ENCODE measurements around the gene ERBB4.

Gene ERBB4

GRCh38 chr2:211468877-211469663 is 1069.5 kb downstream of the ERBB4 start:
- DNase-seq (ENCODE audit: low read depth) = no peak

- no peak for DNase-seq (ENCODE audit: low read depth)
These were observed 1070.4 kb downstream of the ERBB4 start for GRCh38 chr2:211468217-211468616.

DNA sequence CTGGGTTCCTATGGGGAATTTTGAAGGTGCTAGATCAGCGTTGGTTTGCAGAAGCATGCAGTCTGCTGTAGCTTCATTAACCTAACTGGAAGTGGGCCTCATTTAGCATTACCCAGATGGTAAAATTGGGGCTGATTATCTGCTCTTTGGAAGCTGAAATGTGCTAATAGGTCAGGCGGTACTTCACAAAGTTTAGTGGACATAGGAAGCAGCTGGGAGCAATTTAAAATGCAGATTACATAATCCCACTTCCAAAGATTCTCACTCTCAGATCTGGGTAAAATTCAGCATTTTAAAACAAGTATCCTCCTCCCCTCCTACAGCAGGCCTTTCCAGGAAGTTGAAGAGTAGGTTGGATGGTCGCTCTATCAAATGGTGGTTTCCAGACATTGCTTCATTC is 1075.2 kb downstream of the ERBB4 start:
- no peak for DNase-seq (ENCODE audit: low read depth)

DNA sequence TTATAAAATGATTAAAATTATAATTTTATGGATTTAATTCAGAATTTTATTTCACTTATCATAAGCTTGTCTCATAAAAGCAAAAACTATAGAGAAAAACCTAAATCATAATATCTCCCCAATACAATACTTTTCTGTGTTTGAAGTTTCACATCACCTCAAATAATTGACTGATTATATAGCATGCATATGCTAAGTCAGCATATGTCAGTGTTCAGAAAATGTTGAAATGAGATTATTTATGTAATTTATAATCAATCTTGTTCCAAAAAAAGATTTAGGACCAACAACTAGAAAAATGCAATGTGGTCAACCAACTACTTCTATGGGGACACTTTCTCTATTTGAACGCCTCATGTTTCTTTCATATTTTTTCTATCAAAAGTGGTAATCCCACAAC is 1079.6 kb downstream of the ERBB4 start:
- no peak for DNase-seq (ENCODE audit: low read depth)

GRCh38 chr2:211457325-211457724 is 1081.3 kb downstream of the ERBB4 start:
- DNase-seq (ENCODE audit: low read depth) = no peak

DNA sequence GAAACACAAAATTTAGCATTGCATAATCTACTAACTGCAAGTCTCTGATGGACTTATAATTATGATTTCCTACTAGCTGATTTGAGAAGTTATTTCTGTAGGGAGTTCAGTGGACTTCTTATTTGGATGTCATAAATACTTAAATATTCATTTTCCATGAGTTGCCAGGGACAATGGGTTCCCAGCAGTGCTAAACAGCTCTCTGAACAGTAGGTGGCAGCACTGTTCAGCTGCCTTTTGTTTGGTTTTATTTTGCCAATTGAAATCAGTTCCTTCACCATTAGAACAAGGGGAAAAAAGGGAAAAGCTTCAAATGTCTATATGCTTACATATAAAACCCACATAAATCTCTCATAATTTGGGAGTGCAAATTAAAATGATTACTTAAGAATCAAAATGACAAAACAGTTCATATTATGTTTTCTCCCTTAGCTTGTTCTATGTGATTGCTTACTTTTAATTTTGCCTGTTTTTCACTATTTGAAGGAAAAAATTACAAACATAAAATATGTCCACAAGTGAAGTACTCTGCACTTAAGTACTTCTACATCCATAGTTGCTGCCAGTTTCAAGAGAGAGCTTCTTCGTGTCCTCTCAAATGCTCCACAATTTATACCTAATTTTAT is 1083.3 kb downstream of the ERBB4 start:
- peak; percentile 34 for DNase-seq (ENCODE audit: low read depth)

GRCh38 chr2:211454679-211455078 is 1083.9 kb downstream of the ERBB4 start:
- no peak for DNase-seq (ENCODE audit: low read depth)

DNA sequence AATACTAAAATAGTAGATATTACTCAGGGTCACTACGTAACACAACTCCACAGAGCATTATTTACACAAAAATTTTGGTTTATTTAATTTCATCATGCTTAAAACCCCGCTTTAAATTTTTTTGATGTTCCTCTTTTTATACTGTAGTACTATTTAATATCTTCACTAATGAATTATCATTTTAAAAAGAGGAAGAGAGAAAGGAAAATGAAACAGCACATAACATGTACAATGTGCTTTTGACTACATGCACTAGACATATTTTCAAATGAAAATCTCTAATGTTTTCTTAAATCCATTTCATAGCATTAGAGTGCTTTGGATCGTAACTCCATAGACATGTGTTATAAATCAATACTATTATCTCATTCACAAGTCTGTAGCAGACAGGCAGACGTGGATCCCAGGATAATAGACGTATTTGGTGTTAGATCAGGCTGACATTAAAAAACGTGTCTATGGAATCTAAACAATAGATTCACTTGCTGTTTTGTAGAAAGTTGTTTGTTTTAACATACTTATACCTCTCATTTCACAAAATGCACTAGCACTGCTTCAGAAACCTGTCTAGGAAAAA is 1085.2 kb downstream of the ERBB4 start:
- DNase-seq (ENCODE audit: low read depth) = no peak

DNA sequence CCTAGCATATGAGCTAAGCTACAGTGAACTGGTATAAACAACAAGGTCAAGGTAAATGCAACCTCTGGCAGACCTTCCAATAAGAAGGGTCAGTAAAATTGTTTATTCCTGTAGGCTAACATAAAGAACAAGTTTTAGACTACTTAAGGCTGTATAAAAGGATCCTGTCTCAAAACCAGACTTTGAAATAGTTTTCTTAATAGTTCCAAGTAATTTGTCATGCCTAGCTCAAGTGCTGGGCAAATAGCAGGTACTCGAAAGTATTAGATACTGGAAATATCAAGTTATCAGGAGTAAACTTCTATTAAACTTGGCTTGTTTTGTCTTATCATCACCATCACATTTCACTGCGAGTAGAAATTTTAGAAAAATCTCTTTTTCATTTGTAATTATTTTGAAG is 1087.0 kb downstream of the ERBB4 start:
- DNase-seq (ENCODE audit: low read depth) = no peak

DNA sequence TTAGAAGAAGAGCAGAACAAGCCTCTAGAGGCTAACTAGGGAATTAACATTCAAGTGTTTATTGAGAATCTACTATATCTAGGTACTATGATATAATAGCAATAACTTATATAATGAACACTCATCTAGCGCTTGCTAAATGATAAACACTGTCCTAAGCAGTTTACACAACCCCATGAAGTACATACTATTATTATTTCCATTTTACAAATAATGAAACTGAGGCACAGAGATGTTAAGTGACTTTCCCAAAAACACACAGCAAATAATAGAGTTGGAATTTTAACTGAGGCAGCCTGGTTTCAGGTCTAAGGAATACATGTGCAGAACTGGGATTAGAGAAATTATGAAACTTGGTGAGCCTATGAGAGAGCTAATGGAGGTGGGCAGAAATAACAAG is 1088.8 kb downstream of the ERBB4 start:
- DNase-seq (ENCODE audit: low read depth) = no peak

DNA sequence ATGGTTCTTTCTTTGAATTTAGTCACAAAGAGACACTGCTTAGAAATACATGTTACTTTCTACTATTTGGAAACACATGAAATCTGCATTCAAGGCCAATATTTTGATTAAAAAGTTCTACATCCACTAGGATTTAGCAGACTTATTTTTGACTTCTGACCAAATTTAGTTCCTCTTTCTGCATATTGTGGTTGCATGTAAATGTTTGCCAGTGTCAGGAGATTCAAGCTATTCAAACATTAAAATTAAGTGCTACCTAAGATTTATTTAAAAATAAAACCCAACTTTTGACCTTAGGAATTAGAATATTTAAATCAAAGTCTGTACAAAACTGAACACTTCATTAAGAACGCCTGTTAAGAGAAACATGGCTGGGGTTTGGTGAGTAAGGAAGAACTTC is 1091.1 kb downstream of the ERBB4 start:
- DNase-seq (ENCODE audit: low read depth) = no peak

GRCh38 chr2:211440107-211440506 is 1098.5 kb downstream of the ERBB4 start:
- DNase-seq (ENCODE audit: low read depth) = no peak

DNA sequence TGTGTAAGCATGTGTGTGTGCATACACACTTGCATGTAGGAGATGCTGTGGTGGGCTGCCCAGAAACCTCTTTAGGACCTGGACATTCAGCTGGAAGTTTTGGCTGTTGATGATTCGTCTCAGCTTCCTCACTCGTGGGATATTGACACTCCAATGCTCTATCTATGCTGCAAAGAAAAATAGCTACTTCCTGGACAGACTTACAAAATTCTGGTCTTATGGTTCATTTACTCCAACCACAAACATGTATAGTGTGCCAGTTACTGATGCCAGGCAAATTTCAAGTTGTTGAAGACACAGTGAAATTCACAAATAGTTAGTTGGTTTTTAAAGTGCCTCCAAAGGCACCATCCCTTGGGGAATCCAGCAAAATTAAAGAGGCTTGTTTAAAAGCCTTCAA is 1099.6 kb downstream of the ERBB4 start:
- DNase-seq (ENCODE audit: low read depth) = peak; percentile 4

DNA sequence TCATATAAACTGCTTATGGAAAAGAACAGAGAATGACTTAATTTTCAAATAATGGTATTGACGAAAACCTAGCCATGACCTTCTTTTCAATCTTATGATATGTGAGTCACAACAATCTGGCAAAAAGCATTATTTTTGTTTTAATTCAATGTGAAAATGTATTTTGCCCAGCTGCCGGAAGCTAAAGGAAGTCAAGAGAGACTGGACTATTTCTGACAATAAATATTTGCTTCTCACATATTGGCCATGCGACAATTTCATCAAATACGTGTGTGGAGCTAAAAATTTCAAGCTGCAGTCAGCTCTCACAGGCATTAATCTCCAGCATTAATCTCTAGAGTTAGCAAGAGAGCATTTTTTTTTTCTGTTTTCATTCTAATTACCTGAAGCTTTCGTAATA is 1101.2 kb downstream of the ERBB4 start:
- DNase-seq (ENCODE audit: low read depth) = no peak

DNA sequence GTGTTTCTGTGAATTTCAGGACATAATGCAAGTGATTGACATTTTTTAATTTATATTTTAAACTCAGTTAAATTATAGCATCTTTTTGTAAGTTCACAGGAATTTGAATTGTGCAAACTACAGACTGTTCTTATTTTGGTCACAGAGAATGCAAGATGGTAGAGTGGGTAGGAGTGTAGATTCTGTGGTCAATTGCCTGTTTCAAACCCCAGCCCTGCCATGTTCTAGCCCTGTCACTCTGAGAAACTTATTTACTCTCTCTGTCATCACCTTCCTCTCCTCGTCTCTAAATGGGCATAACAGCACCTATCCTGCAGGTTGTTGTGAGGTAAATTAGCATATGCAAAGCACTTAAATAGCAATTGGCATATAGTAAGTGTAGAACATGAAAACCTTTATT is 1102.4 kb downstream of the ERBB4 start:
- DNase-seq (ENCODE audit: low read depth) = no peak

DNA sequence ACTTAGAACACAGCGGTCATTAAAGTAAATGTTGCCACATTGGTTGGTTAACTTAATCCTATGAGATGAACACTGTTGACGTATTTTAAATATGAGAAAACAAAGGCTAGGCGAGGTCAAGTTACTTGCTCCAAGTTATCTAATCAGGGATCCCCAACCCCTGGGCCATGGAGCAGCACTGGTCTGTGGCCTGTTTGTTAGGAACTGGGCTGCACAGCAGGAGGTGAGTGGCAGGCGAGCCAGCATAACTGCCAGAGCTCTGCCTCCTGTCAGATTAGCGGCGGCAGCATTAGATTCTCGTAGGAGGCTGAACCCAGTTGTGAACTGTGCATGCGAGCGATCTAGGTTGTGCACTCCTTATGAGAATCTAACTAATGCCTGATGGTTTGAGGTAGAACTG is 1103.3 kb downstream of the ERBB4 start:
- DNase-seq (ENCODE audit: low read depth) = peak; percentile 73

DNA sequence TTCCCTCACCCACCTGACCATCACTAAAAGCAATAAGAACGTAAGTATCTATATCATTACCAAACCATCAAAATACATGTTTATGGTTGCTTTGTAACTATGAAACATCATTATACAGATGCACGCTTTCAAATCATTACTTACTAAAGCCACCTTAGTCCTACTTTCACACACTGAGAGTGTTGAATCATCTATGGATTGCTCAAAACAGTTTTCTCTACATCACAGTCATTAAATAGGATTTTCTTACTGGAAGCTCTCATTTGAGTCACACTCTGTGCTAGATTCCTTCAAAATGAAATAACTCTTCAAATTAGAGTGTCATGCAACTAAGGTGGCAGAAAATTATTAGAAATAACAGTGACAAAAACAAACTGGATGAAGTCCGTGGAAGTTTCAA is 1103.8 kb downstream of the ERBB4 start:
- peak; percentile 72 for DNase-seq (ENCODE audit: low read depth)

GRCh38 chr2:211429256-211429920 is 1109.2 kb downstream of the ERBB4 start:
- DNase-seq (ENCODE audit: low read depth) = no peak

DNA sequence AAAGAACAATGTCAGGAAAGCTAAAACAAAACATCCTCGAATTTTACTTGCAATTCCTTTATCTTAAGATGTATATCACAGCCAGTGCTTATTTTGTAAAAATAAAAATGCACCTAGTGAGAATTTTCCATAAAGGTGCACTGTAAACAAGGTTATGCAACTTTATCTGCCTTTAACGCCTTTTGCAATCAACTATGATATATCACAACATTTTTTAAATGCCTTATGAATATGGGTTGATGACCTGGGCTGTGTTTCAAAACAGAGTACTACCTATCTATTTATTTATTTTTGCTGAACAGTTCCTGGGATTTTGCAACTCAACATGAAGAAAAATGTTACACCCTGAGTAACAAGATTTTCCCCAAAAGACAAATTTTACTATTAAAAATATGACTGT is 1112.4 kb downstream of the ERBB4 start:
- peak; percentile 8 for DNase-seq (ENCODE audit: low read depth)

GRCh38 chr2:211423018-211423417 is 1115.6 kb downstream of the ERBB4 start:
- no peak for DNase-seq (ENCODE audit: low read depth)

DNA sequence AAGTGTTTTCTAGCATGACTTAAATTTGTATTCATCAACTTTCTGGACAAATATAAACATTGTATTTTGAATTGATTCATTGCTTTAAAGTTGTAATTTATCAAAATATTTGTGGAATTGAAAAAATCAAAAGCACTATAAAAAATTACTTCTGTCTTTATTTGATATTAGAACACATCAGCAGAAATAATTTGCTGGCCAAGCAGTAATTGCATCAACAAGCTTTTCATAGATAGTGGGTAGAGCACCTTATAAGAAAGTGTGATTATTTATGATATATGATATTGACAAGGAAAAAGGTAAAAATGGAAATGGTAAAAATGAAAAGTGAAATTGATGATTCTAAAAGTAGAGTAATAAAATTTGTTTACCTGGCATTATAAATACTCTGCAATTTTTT is 1121.1 kb downstream of the ERBB4 start:
- no peak for DNase-seq (ENCODE audit: low read depth)

DNA sequence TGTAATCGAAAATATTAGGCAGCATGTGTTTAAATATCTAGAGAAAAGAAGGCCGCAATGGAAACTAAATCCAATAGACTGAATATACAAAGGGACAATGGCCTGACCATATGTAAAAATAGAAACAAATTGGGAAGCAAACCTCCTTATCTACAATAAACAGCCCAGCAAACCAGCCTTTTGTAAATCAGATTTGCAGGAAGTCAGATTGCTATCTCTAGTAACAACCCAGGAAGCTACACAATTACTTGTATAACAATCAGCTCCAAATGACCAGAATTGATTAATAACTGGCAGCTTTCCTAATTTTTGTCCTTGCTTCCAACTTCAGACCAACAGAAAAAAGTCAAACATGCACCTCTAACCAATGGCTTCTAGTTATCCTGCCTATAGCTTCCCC is 1122.2 kb downstream of the ERBB4 start:
- DNase-seq (ENCODE audit: low read depth) = no peak

GRCh38 chr2:211413746-211414145 is 1124.9 kb downstream of the ERBB4 start:
- no peak for DNase-seq (ENCODE audit: low read depth)
